SU-DHL-6 (cell line): Measurements from ENCODE around the gene GRAMD4.

Experiments used
- H2AFZ ChIP-seq: fragments of 200-600 bp; sonication (generic); 2 replicates; pipeline ENCODE4 v1.6.1; 2014; ENCODE audit warnings: low read depth, mild to moderate bottlenecking, moderate library complexity, mixed read lengths, antibody characterized with exemption, low read length; ENCODE audit not compliant: severe bottlenecking
- H3F3A ChIP-seq: fragments of 200-600 bp; shearing (Covaris generic); 2 replicates; pipeline ENCODE4 v1.6.0; 2016; ENCODE audit warnings: antibody characterized with exemption, mild to moderate bottlenecking; ENCODE audit not compliant: insufficient read depth
- H3K27ac ChIP-seq: fragments of 200-600 bp; sonication (generic); 2 replicates; pipeline ENCODE4 v1.5.1; 2016; ENCODE audit warnings: low read depth, mild to moderate bottlenecking, low read length, moderate library complexity, mixed read lengths
- H3K27me3 ChIP-seq: fragments of 200-600 bp; sonication (generic), shearing (Covaris generic); 2 replicates; pipeline ENCODE4 v1.6.0; 2014; ENCODE audit warnings: mild to moderate bottlenecking, low read length
- H3K36me3 ChIP-seq: fragments of 200-600 bp; sonication (generic); 2 replicates; pipeline ENCODE4 v1.6.1; 2014; ENCODE audit warnings: mild to moderate bottlenecking, low read length, mixed read lengths
- H3K4me2 ChIP-seq: fragments of 300-600, 200-600 bp; shearing (Covaris generic), sonication (generic); 2 replicates; pipeline ENCODE4 v1.6.0; 2014; ENCODE audit warnings: low read length, low read depth, mild to moderate bottlenecking; ENCODE audit not compliant: poor library complexity, severe bottlenecking
- H3K4me3 ChIP-seq: fragments of 200-600 bp; sonication (generic); 2 replicates; pipeline ENCODE4 v1.5.1; 2014; ENCODE audit warnings: antibody characterized with exemption, low read length, mild to moderate bottlenecking, mixed read lengths; ENCODE audit not compliant: insufficient read depth, poor library complexity, severe bottlenecking
- H3K79me2 ChIP-seq: fragments of 200-600 bp; sonication (generic); 2 replicates; pipeline ENCODE4 v1.6.1; 2014; ENCODE audit warnings: mild to moderate bottlenecking, low read length, moderate library complexity; ENCODE audit not compliant: insufficient read depth
- H3K9ac ChIP-seq: fragments of 200-600 bp; sonication (generic); 2 replicates; pipeline ENCODE4 v1.7.0; 2014; ENCODE audit warnings: mild to moderate bottlenecking, low read length
- H3K9me2 ChIP-seq: fragments of 200-600 bp; sonication (generic); replicated peaks from 2 replicates; pipeline ENCODE4 v1.6.1; 2014; ENCODE audit warnings: low read length; ENCODE audit not compliant: insufficient read depth
- H3K9me3 ChIP-seq: fragments of 200-600 bp; sonication (generic); 2 replicates; pipeline ENCODE4 v1.6.1; 2014; ENCODE audit warnings: low read length, mixed read lengths; ENCODE audit not compliant: insufficient read depth
- H4K20me1 ChIP-seq: fragments of 200-600 bp; sonication (generic); 2 replicates; pipeline ENCODE4 v1.6.1; 2014; ENCODE audit warnings: low read depth, mild to moderate bottlenecking, antibody characterized with exemption, low read length, moderate library complexity, mixed read lengths
- CTCF ChIP-seq: fragments of 200-600 bp; sonication (generic); IDR thresholded peaks from one replicate; pipeline ENCODE4 v1.5.1; 2017; ENCODE audit warnings: antibody characterized with exemption, mild to moderate bottlenecking, low read length, moderate library complexity; ENCODE audit not compliant: insufficient read depth, poor library complexity, severe bottlenecking
- EZH2phosphoT487 ChIP-seq: fragments of 200-600 bp; sonication (generic), shearing (Covaris generic); conservative IDR thresholded peaks from 2 replicates; pipeline ENCODE4 v1.6.1; 2018; ENCODE audit warnings: mild to moderate bottlenecking, antibody characterized with exemption, low read length, moderate library complexity, mixed read lengths

The GRAMD4 gene

GRCh38 chr22:46652081-46652846 is 32.1 kb downstream of the GRAMD4 start:
- no peak overlapping the region for H3K27ac ChIP-seq
- no peak overlapping the region for H3K4me3 ChIP-seq
- H3K9me3 ChIP-seq = no peaks in the 10 kb centered on the region
- no peak overlapping the region for H3K9ac ChIP-seq
- no peaks in the 10 kb centered on the region for H3K27me3 ChIP-seq
- H3K79me2 ChIP-seq = no peaks in the 10 kb centered on the region
- no peaks in the 10 kb centered on the region for H3K9me2 ChIP-seq
- no peaks in the 10 kb centered on the region for H3F3A ChIP-seq
- H3K36me3 ChIP-seq = no peaks in the 10 kb centered on the region
- TF ChIP-seq CTCF = no peak
- no peak for TF ChIP-seq EZH2phosphoT487
- H3K4me2 ChIP-seq = no peak overlapping the region
- H2AFZ ChIP-seq = no peak overlapping the region
- no peaks in the 10 kb centered on the region for H4K20me1 ChIP-seq

GRCh38 chr22:46652847-46653331 is 32.7 kb downstream of the GRAMD4 start:
- H3F3A ChIP-seq = no peaks in the 10 kb centered on the region
- H3K27ac ChIP-seq = no peak overlapping the region
- H3K9me3 ChIP-seq = no peaks in the 10 kb centered on the region
- H3K9me2 ChIP-seq = no peaks in the 10 kb centered on the region
- TF ChIP-seq CTCF = no peak
- no peak for TF ChIP-seq EZH2phosphoT487
- H3K4me2 ChIP-seq = no peak overlapping the region
- no peaks in the 10 kb centered on the region for H3K36me3 ChIP-seq
- no peak overlapping the region for H3K9ac ChIP-seq
- no peak overlapping the region for H3K4me3 ChIP-seq
- H2AFZ ChIP-seq = no peak overlapping the region
- no peaks in the 10 kb centered on the region for H3K27me3 ChIP-seq
- H4K20me1 ChIP-seq = no peaks in the 10 kb centered on the region
- no peaks in the 10 kb centered on the region for H3K79me2 ChIP-seq

- H3K27me3 ChIP-seq = no peaks in the 10 kb centered on the region
- H3K36me3 ChIP-seq = no peaks in the 10 kb centered on the region
- H3K9ac ChIP-seq = no peak overlapping the region
- no peaks in the 10 kb centered on the region for H3F3A ChIP-seq
- no peak overlapping the region for H3K27ac ChIP-seq
- no peaks in the 10 kb centered on the region for H4K20me1 ChIP-seq
- no peaks in the 10 kb centered on the region for H3K9me3 ChIP-seq
- H3K9me2 ChIP-seq = no peaks in the 10 kb centered on the region
- H3K4me3 ChIP-seq = no peak overlapping the region
- no peak for TF ChIP-seq CTCF
- no peak for TF ChIP-seq EZH2phosphoT487
- no peak overlapping the region for H3K4me2 ChIP-seq
- H3K79me2 ChIP-seq = no peaks in the 10 kb centered on the region
- H2AFZ ChIP-seq = no peak overlapping the region
Measured at GRCh38 chr22:46653596-46653995, 33.4 kb downstream of the GRAMD4 start.
